K562 (cell line): ENCODE data around the gene RIT1. TPM values are rescaled to one million over a fixed set of nuclear protein-coding genes. Genes with fewer than 3 reads are reported as not detected.

ENCODE experiments used
- ATF1 ChIP-seq, 2 experiments: fragments of 450-650 bp in 1 of 2; IDR thresholded peaks; 2 replicates each; pipeline ENCODE4 v1.6.1; 2016; ENCODE audit warnings: missing compliant biosample characterization in 1 of 2, missing genetic modification characterization in 1 of 2
- BHLHE40 ChIP-seq: IDR thresholded peaks from 2 replicates; pipeline ENCODE4 v1.6.1; 2011; ENCODE audit warnings: low read length, improper control_type of control experiment
- CHD4 ChIP-seq: fragments of 200-600 bp; sonication (generic); IDR thresholded peaks from 3 replicates; pipeline ENCODE4 v1.6.1; 2012; ENCODE audit warnings: low read depth, mild to moderate bottlenecking, mixed read lengths, low read length, inconsistent platforms; ENCODE audit not compliant: insufficient read depth, insufficient replicate concordance, poor library complexity, severe bottlenecking
- CTBP1 ChIP-seq: fragments of 450-650 bp; IDR thresholded peaks from 2 replicates; pipeline ENCODE4 v1.6.1; 2016; ENCODE audit warnings: borderline replicate concordance
- DACH1 ChIP-seq: fragments of 450-650 bp; IDR thresholded peaks from 2 replicates; pipeline ENCODE4 v1.6.1; 2018; ENCODE audit not compliant: partially characterized antibody
- EGR1 ChIP-seq: fragments of 450-650 bp; conservative IDR thresholded peaks from 2 replicates; pipeline ENCODE4 v1.6.1; 2017; ENCODE audit warnings: mild to moderate bottlenecking
- EP400 ChIP-seq: fragments of 450-650 bp; IDR thresholded peaks from 2 replicates; pipeline ENCODE4 v1.6.1; 2017; ENCODE audit warnings: antibody characterized with exemption, mild to moderate bottlenecking, moderate library complexity
- FOXK2 ChIP-seq, 2 experiments: fragments of 450-650 bp; IDR thresholded peaks in 1 of 2; conservative IDR thresholded peaks in 1 of 2; 2 replicates each; pipeline ENCODE4 v1.6.1; 2016; ENCODE audit warnings: low read depth in 2 of 2, mild to moderate bottlenecking in 1 of 2
- FOXP1 ChIP-seq: sonication (generic); formaldehyde crosslinking; IDR thresholded peaks from 2 replicates; pipeline ENCODE4 v1.8.0; 2022; ENCODE audit warnings: mild to moderate bottlenecking, missing genetic modification reagents
- GABPA ChIP-seq: fragments of 200-800 bp; sonication (Bioruptor generic); conservative IDR thresholded peaks from 2 replicates; pipeline ENCODE4 v1.6.1; 2016; ENCODE audit warnings: low read depth, missing genetic modification characterization, missing compliant biosample characterization
- JUND ChIP-seq, 2 experiments: IDR thresholded peaks; 2 replicates in 1 of 2; 3 replicates in 1 of 2; pipeline ENCODE4 v1.6.1; 2011; ENCODE audit warnings: borderline replicate concordance in 2 of 2, low read depth in 2 of 2, low read length in 2 of 2, improper control_type of control experiment in 1 of 2, missing biosample characterization in 1 of 2, missing genetic modification characterization in 1 of 2, missing genetic modification reagents in 1 of 2
- LEF1 ChIP-seq: fragments of 450-650 bp; IDR thresholded peaks from 2 replicates; pipeline ENCODE4 v1.6.1; 2016; ENCODE audit warnings: mild to moderate bottlenecking
- MEF2A ChIP-seq: IDR thresholded peaks from 2 replicates; pipeline ENCODE4 v1.6.1; 2011; ENCODE audit warnings: low read depth, mild to moderate bottlenecking, low read length, moderate library complexity; ENCODE audit not compliant: control insufficient read depth
- MEF2D ChIP-seq: conservative IDR thresholded peaks from 2 replicates; pipeline ENCODE4 v1.6.1; 2016; ENCODE audit warnings: low read depth, missing genetic modification characterization, missing compliant biosample characterization
- PHF20 ChIP-seq: fragments of 450-650 bp; IDR thresholded peaks from 2 replicates; pipeline ENCODE4 v1.6.1; 2018; ENCODE audit not compliant: partially characterized antibody
- RBFOX2 ChIP-seq: fragments of 200-400 bp; formaldehyde crosslinking; IDR thresholded peaks from 2 replicates; pipeline ENCODE4 v1.6.1; 2017; ENCODE audit warnings: low read depth, mild to moderate bottlenecking, low read length, moderate library complexity
- SLC30A9 ChIP-seq: fragments of 250-450 bp; sonication (Bioruptor Pico); IDR thresholded peaks from 2 replicates; pipeline ENCODE4 v1.8.0; 2022; ENCODE audit warnings: mild to moderate bottlenecking, moderate library complexity
- SMARCE1 ChIP-seq: fragments of 450-650 bp; IDR thresholded peaks from 2 replicates; pipeline ENCODE4 v1.7.1; 2016; ENCODE audit warnings: mild to moderate bottlenecking
- YBX1 ChIP-seq: fragments of 450-650 bp; IDR thresholded peaks from 2 replicates; pipeline ENCODE4 v1.7.1; 2016; ENCODE audit warnings: mild to moderate bottlenecking
- ZBTB11 ChIP-seq, 3 experiments: fragments of 200-800 bp in 1 of 3; fragments of 250-450 bp in 1 of 3; fragments of 450-650 bp in 1 of 3; sonication (Bioruptor Pico) in 1 of 3; sonication (Bioruptor generic) in 1 of 3; formaldehyde crosslinking in 1 of 3; IDR thresholded peaks; 2 replicates each; pipeline versions ENCODE4 v1.6.1 to v1.8.0; 2016 to 2022; ENCODE audit warnings: mild to moderate bottlenecking in 2 of 3, missing genetic modification characterization in 2 of 3, missing compliant biosample characterization in 1 of 3, moderate library complexity in 1 of 3
- ZKSCAN8 ChIP-seq: fragments of 200-800 bp; sonication (Bioruptor generic); IDR thresholded peaks from 2 replicates; pipeline ENCODE4 v1.6.1; 2016; ENCODE audit warnings: missing genetic modification characterization, missing compliant biosample characterization
- ZNF444 ChIP-seq: fragments of 250-450 bp; sonication (Bioruptor Pico); IDR thresholded peaks from 2 replicates; pipeline ENCODE4 v1.4.0; 2020; ENCODE audit warnings: mild to moderate bottlenecking, moderate library complexity
- ZNF584 ChIP-seq: fragments of 200-800 bp; sonication (Bioruptor generic); IDR thresholded peaks from 2 replicates; pipeline ENCODE4 v1.6.1; 2016; ENCODE audit warnings: low read depth, mild to moderate bottlenecking, missing genetic modification characterization, missing compliant biosample characterization
- ZNF589 ChIP-seq: fragments of 200-800 bp; sonication (Bioruptor generic); IDR thresholded peaks from 2 replicates; pipeline ENCODE4 v1.6.1; 2016; ENCODE audit warnings: low read depth, missing genetic modification characterization, missing compliant biosample characterization
- polyA plus RNA-seq, 8 experiments: library from polyadenylated mRNA; depleted of rRNA in 4 of 8; stranded (reverse) in 5 of 8; unstranded in 3 of 8; fragments of >200 nt; fragmentation: Nextera tagmentation in 2 of 8; fragmentation: Illumina TruSeq in 1 of 8; extraction: Ambion mirVana in 2 of 8; extraction: Trizol in 1 of 8; gene quantifications; 2 replicates each; pipeline versions ENCODE4 v1.2.1 to v1.2.3, GENCODE V29; 2011 to 2014; ENCODE audit warnings: inconsistent platforms in 1 of 8, missing spikeins in 1 of 8
- total RNA-seq, 7 experiments: library from RNA; depleted of rRNA in 6 of 7; stranded (reverse); fragments of >200 nt in 6 of 7; fragmentation: Illumina TruSeq in 2 of 7; extraction: Trizol in 2 of 7; gene quantifications; 2 replicates each; pipeline versions ENCODE4 v1.2.1 to v1.2.3, GENCODE V29; 2011 to 2021; ENCODE audit warnings: low replicate concordance in 1 of 7

Gene RIT1
- total and polyA plus RNA-seq, 9 of the 15 experiments (the other 6 are each of a cell fraction or from before 2014, with no cell fraction given) = 13.5 to 57.6 (median 22.9) TPM

- peak; percentile 93 for TF ChIP-seq JUND (IDR thresholded peaks at IDR 0.05; ENCODE audit: borderline replicate concordance, low read depth, low read length)
- peak; percentile 92 for TF ChIP-seq JUND (tag; IDR thresholded peaks at IDR 0.05; ENCODE audit: borderline replicate concordance, low read depth, low read length)
- TF ChIP-seq ZBTB11 (CRISPR knock-in tag; IDR thresholded peaks at IDR 0.05) = no peak
- TF ChIP-seq BHLHE40 = no peak
- TF ChIP-seq ZNF584 (CRISPR knock-in tag) = 0 out of 2 replicates have a peak, but pooled peaks have one; percentile 45
- peak in 1 of 2 experiments; percentile 32; a peak in 1 of 4 replicates for TF ChIP-seq FOXK2 (conservative IDR thresholded peaks at IDR 0.05 in 1 of 2, IDR thresholded peaks at IDR 0.05 in 1 of 2; ENCODE audit: low read depth in 2 of 2)
- TF ChIP-seq DACH1 = peak; percentile 7
- TF ChIP-seq RBFOX2 = peak; percentile 61
- peak; percentile 62 for TF ChIP-seq EP400
- 0 out of 2 replicates have a peak, but pooled peaks have one; percentile 9 for TF ChIP-seq ZNF589 (CRISPR knock-in tag)
- no peak for TF ChIP-seq FOXP1 (CRISPR knock-in tag)
- peak; percentile 65; the same call in 1 of the 2 replicates for TF ChIP-seq LEF1
- TF ChIP-seq CTBP1 = peak; percentile 19; the same call in 1 of the 2 replicates
- no peak for TF ChIP-seq YBX1
- TF ChIP-seq SLC30A9 (CRISPR knock-in tag) = no peak
- TF ChIP-seq GABPA (tag) = 0 out of 2 replicates have a peak, but pooled peaks have one; percentile 16
- TF ChIP-seq CHD4 = no peak
- no peak for TF ChIP-seq ATF1 (CRISPR knock-in tag; IDR thresholded peaks at IDR 0.05)
- peak; percentile 79 for TF ChIP-seq ATF1 (tag; IDR thresholded peaks at IDR 0.05)
- 0 out of 2 replicates have a peak, but pooled peaks have one; percentile 51 for TF ChIP-seq ZNF444
- peak; percentile 58; the same call in 1 of the 2 replicates for TF ChIP-seq SMARCE1
- 0 out of 2 replicates have a peak, but pooled peaks have one; percentile 42 for TF ChIP-seq ZKSCAN8 (CRISPR knock-in tag)
- TF ChIP-seq MEF2D (tag) = peak; percentile 70; the same call in 1 of the 2 replicates
- TF ChIP-seq PHF20 = peak; percentile 59
- TF ChIP-seq EGR1 = peak; percentile 73
- peak; percentile 97 for TF ChIP-seq MEF2A
Observed at GRCh38 chr1:155859881-155860871, 51.0 kb downstream of the RIT1 start (continued).
